ENCODE results near the gene HSFX3. TPM values are rescaled to one million over a fixed set of nuclear protein-coding genes. Genes with fewer than 3 reads are reported as not detected.
"Not testable (repeated sequence)": the region's sequence is repeated elsewhere in the genome, so short reads cannot be mapped to it uniquely, and the experiment has no call there.

The HSFX3 gene
- total RNA-seq, 1 experiment from 2014 or later, result not detected

- H2BK12ac ChIP-seq (ENCODE audit: insufficient read length, low read depth, low read length); H4K5ac ChIP-seq (ENCODE audit: insufficient read length, low read depth, low read length); DNase-seq; H3K23me2 ChIP-seq (ENCODE audit: insufficient read length, low read depth, low read length, poor library complexity, severe bottlenecking); H2BK15ac ChIP-seq (ENCODE audit: low read depth, low read length); H3K9ac ChIP-seq (ENCODE audit: extremely low read depth, insufficient read length, low read length); H3K4ac ChIP-seq (ENCODE audit: low read depth, low read length); H3K4me3 Mint-ChIP-seq; H3K56ac ChIP-seq (ENCODE audit: insufficient read length, low read depth, low read length); H3K4me1 ChIP-seq (ENCODE audit: insufficient read depth, low read length); H3K4me2 ChIP-seq (ENCODE audit: insufficient read depth, insufficient read length, low read length); H3K27me3 Mint-ChIP-seq (ENCODE audit: low read depth); H3T11ph ChIP-seq (ENCODE audit: low read length); H3K23ac ChIP-seq (ENCODE audit: insufficient read length, low read depth, low read length); H3K27ac ChIP-seq (ENCODE audit: insufficient read length, low read depth, low read length); H2BK20ac ChIP-seq (ENCODE audit: low read depth, low read length, poor library complexity, severe bottlenecking); H4K8ac ChIP-seq (replicated peaks; ENCODE audit: insufficient read length, low read depth, low read length); H3K9me3 Mint-ChIP-seq; H2AK5ac ChIP-seq (ENCODE audit: insufficient read length, low read length); H3K36me3 Mint-ChIP-seq (ENCODE audit: insufficient read depth in 1 of 3, low read depth in 3 of 3); H2BK120ac ChIP-seq (ENCODE audit: low read depth, low read length, poor library complexity, severe bottlenecking); H3K4me1 Mint-ChIP-seq; H3K14ac ChIP-seq (ENCODE audit: insufficient read depth, low read length); H2BK5ac ChIP-seq (ENCODE audit: insufficient read length, low read length); H4K91ac ChIP-seq (ENCODE audit: insufficient read length, low read depth, low read length); H3K18ac ChIP-seq (ENCODE audit: insufficient read length, low read depth, low read length); H3K27ac Mint-ChIP-seq; H3K79me1 ChIP-seq (ENCODE audit: insufficient read depth, low read depth, low read length, poor library complexity, severe bottlenecking); H4K20me1 ChIP-seq (ENCODE audit: control insufficient read depth, insufficient read depth, insufficient read length); H3K79me2 ChIP-seq (ENCODE audit: insufficient read depth, low read length); H2AFZ ChIP-seq (ENCODE audit: low read length); H3K27me3 ChIP-seq (ENCODE audit: insufficient read depth, low read length); H3K9me3 ChIP-seq (ENCODE audit: control insufficient read depth, low read depth, low read length): not testable (repeated sequence)
- WGBS (ENCODE audit: extremely low coverage, insufficient read length, low lambda C conversion rate), result no CpG with 5 or more reads among the region's 12 CpGs
Measured at GRCh38 chrX:149587359-149587758, 37.6 kb upstream of the HSFX3 start, which contains the start of gene MAGEA9B. TSS of gene MAGEA9B (minus strand) at chrX:149587459. CDS start at chrX:149583179, 4,280 bp downstream.

GRCh38 chrX:149585631-149586030 lies 35.9 kb upstream of the HSFX3 start:
- H3K56ac ChIP-seq (ENCODE audit: insufficient read length, low read depth, low read length); H3K18ac ChIP-seq (ENCODE audit: insufficient read length, low read depth, low read length); H3K23ac ChIP-seq (ENCODE audit: insufficient read length, low read depth, low read length); H3K4me1 ChIP-seq (ENCODE audit: insufficient read depth, low read length); H3K14ac ChIP-seq (ENCODE audit: insufficient read depth, low read length); H3K79me2 ChIP-seq (ENCODE audit: insufficient read depth, low read length); H3K9ac ChIP-seq (ENCODE audit: extremely low read depth, insufficient read length, low read length); H3K4ac ChIP-seq (ENCODE audit: low read depth, low read length); H2BK12ac ChIP-seq (ENCODE audit: insufficient read length, low read depth, low read length); H4K5ac ChIP-seq (ENCODE audit: insufficient read length, low read depth, low read length); H3K4me2 ChIP-seq (ENCODE audit: insufficient read depth, insufficient read length, low read length); H4K20me1 ChIP-seq (ENCODE audit: control insufficient read depth, insufficient read depth, insufficient read length); H3K27ac ChIP-seq (ENCODE audit: insufficient read length, low read depth, low read length); H3K23me2 ChIP-seq (ENCODE audit: insufficient read length, low read depth, low read length, poor library complexity, severe bottlenecking); H3K4me3 Mint-ChIP-seq; H3K9me3 ChIP-seq (ENCODE audit: control insufficient read depth, low read depth, low read length); H3K27me3 ChIP-seq (ENCODE audit: insufficient read depth, low read length); H2BK120ac ChIP-seq (ENCODE audit: low read depth, low read length, poor library complexity, severe bottlenecking); H3K79me1 ChIP-seq (ENCODE audit: insufficient read depth, low read depth, low read length, poor library complexity, severe bottlenecking); H3K9me3 Mint-ChIP-seq; H2AFZ ChIP-seq (ENCODE audit: low read length); H4K91ac ChIP-seq (ENCODE audit: insufficient read length, low read depth, low read length); H3K27ac Mint-ChIP-seq; H2BK5ac ChIP-seq (ENCODE audit: insufficient read length, low read length); DNase-seq; H3K36me3 Mint-ChIP-seq (ENCODE audit: insufficient read depth in 1 of 3, low read depth in 3 of 3); H3K27me3 Mint-ChIP-seq (ENCODE audit: low read depth); H3T11ph ChIP-seq (ENCODE audit: low read length); H3K4me1 Mint-ChIP-seq; H2AK5ac ChIP-seq (ENCODE audit: insufficient read length, low read length); H4K8ac ChIP-seq (replicated peaks; ENCODE audit: insufficient read length, low read depth, low read length); H2BK20ac ChIP-seq (ENCODE audit: low read depth, low read length, poor library complexity, severe bottlenecking); H2BK15ac ChIP-seq (ENCODE audit: low read depth, low read length): not testable (repeated sequence)
- no CpG with 5 or more reads among the region's 17 CpGs for WGBS (ENCODE audit: extremely low coverage, insufficient read length, low lambda C conversion rate)

Measured in H9 (cell line).